GM03348 (cell line): ENCODE data around the gene SACM1L.

Experiments used
- DNase-seq: peaks from one replicate; pipeline ENCODE4 v3.0.0; 2012; ENCODE audit warnings: low spot score

The SACM1L gene

GRCh38 chr3:45688882-45689786 is at the start of gene SACM1L:
Gene SACM1L, plus strand, starts transcription at chr3:45689396. Its CDS starts 70 bp downstream, at chr3:45689466.
- peak; percentile 96 for DNase-seq

- no peak for DNase-seq
Measured at GRCh38 chr3:45640091-45640507, 49.1 kb upstream of the SACM1L start.

- no peak for DNase-seq
Measured at GRCh38 chr3:45640724-45641361, 48.4 kb upstream of the SACM1L start.

- DNase-seq: no peak
Measured at GRCh38 chr3:45641756-45642155, 47.4 kb upstream of the SACM1L start.

GRCh38 chr3:45642731-45643152 is 46.5 kb upstream of the SACM1L start:
- DNase-seq: no peak

GRCh38 chr3:45644063-45644790 is 45.0 kb upstream of the SACM1L start:
- peak; percentile 60 for DNase-seq

GRCh38 chr3:45644791-45645201 is 44.4 kb upstream of the SACM1L start:
- peak; percentile 77 for DNase-seq

GRCh38 chr3:45646051-45646585 is 43.1 kb upstream of the SACM1L start:
- DNase-seq: no peak

- DNase-seq: peak; percentile 82
Measured at GRCh38 chr3:45647148-45647619, 42.0 kb upstream of the SACM1L start.

GRCh38 chr3:45653205-45653604 is 36.0 kb upstream of the SACM1L start:
- DNase-seq: no peak

GRCh38 chr3:45654397-45654944 is 34.7 kb upstream of the SACM1L start:
- no peak for DNase-seq

- no peak for DNase-seq
Measured at GRCh38 chr3:45655906-45656305, 33.3 kb upstream of the SACM1L start.

- peak; percentile 91 for DNase-seq
Measured at GRCh38 chr3:45656575-45657363, 32.4 kb upstream of the SACM1L start.

- no peak for DNase-seq
Measured at GRCh38 chr3:45657853-45658252, 31.3 kb upstream of the SACM1L start.

GRCh38 chr3:45659661-45660566 is 29.3 kb upstream of the SACM1L start:
- DNase-seq: peak; percentile 80

GRCh38 chr3:45660567-45660901 is 28.7 kb upstream of the SACM1L start:
- no peak for DNase-seq

GRCh38 chr3:45664578-45664977 is 24.6 kb upstream of the SACM1L start:
- DNase-seq: no peak

- DNase-seq: no peak
Measured at GRCh38 chr3:45665101-45665572, 24.1 kb upstream of the SACM1L start.

GRCh38 chr3:45666757-45667431 is 22.3 kb upstream of the SACM1L start:
- peak; percentile 42 for DNase-seq
